ENCODE measurements around the gene ARID3A. TPM values are rescaled to one million over a fixed set of nuclear protein-coding genes. Genes with fewer than 3 reads are reported as not detected.

ARID3A gene
- total and polyA plus RNA-seq, 2 of the 8 experiments (the other 6 are each of a cell fraction or from before 2014, with no cell fraction given), result 40.5 to 77.4 TPM

DNA sequence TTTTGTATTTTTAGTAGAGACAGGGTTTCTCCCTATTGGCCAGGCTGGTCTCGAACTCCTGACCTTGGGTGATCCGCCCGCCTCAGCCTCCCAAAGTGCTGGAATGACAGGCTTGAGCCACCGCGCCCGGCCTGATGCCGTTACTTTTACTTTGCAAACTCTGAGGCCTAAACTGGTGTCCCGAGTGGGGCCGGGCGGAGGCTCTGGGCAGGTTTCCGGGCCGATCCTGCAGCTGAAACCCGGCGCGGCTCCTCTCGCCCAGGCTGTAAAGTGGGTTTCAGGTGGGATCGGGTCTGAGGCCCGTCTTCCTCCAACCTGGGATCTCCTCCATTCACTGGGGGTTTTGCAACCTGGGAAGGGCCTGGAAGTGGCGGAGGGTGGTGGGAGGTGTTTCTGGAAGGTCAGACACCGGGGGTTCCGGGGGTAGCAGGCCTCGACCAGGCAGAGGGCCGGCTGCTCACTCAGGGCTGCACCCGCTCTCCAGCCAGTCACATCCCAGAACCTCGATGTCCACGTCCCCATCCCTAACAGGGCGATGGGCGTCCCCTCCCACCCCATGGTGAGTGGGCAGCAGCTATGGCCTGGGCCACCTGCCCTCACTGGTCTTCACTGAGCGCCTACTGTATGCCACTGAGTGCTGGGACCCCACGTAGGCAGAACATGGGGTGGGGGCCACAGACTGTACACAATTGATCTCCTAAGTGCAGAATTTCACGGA, 37.0 kb downstream of the ARID3A start (continued):
- TF ChIP-seq USF2 (IDR thresholded peaks at IDR 0.05; ENCODE audit: low read length), result no peak
